ENCODE results near the gene ZNF326.
"Not testable (repeated sequence)": the region's sequence is repeated elsewhere in the genome, so short reads cannot be mapped to it uniquely, and the experiment has no call there.

The ZNF326 gene

GRCh38 chr1:89993541-89993940 lies 1.4 kb upstream of the ZNF326 start:
- TF ChIP-seq, protein P1, sequence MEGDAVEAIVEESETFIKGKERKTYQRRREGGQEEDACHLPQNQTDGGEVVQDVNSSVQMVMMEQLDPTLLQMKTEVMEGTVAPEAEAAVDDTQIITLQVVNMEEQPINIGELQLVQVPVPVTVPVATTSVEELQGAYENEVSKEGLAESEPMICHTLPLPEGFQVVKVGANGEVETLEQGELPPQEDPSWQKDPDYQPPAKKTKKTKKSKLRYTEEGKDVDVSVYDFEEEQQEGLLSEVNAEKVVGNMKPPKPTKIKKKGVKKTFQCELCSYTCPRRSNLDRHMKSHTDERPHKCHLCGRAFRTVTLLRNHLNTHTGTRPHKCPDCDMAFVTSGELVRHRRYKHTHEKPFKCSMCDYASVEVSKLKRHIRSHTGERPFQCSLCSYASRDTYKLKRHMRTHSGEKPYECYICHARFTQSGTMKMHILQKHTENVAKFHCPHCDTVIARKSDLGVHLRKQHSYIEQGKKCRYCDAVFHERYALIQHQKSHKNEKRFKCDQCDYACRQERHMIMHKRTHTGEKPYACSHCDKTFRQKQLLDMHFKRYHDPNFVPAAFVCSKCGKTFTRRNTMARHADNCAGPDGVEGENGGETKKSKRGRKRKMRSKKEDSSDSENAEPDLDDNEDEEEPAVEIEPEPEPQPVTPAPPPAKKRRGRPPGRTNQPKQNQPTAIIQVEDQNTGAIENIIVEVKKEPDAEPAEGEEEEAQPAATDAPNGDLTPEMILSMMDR (IDR thresholded peaks at IDR 0.05; ENCODE audit: low read depth, low read length) = no peak
- H3K4me3 ChIP-seq (ENCODE audit: low read depth, low read length) = no peak overlapping the region

GRCh38 chr1:89994231-89994804 lies 592 bp upstream of the ZNF326 start:
- TF ChIP-seq, protein P1 (IDR thresholded peaks at IDR 0.05; ENCODE audit: low read depth, low read length) = no peak
- H3K4me3 ChIP-seq (ENCODE audit: low read depth, low read length) = peak overlapping the region; percentile 65

GRCh38 chr1:89995598-89996449 lies 914 bp downstream of the ZNF326 start:
- TF ChIP-seq, protein P1 (IDR thresholded peaks at IDR 0.05; ENCODE audit: low read depth, low read length) = no peak
- H3K4me3 ChIP-seq (ENCODE audit: low read depth, low read length) = peak overlapping the region; percentile 65

DNA sequence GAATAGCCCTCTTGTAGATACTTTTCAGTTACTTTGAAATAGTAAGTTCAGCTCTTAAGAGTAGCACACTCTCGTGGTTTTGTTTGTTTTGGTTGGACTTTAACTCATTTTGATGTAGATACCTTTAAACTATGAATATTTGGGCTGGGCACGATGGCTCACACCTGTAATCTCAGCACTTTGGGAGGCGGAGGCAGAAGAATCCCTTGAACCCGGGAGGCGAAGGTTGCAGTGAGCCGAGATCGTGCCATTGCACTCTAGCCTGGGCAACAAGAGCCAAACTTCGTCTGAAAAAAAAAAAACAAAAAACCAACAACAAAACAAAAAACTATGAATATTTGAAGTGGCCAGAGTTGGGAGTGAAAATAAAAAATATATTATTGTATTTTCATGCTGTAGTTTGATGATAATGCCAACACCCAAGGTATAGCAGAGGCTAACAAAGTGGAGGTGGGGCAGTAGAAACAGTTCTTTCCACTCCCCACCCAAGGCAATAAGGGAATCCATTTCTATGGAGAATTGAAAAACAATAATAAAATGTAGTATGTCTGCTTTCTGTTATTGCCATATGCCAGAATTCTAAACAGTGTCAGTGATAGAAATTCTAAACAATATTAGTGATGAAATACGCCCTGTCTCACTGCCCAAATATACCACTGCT lies 1.7 kb downstream of the ZNF326 start:
- TF ChIP-seq, protein P1 (IDR thresholded peaks at IDR 0.05; ENCODE audit: low read depth, low read length) = no peak
- peak overlapping the region; percentile 65 for H3K4me3 ChIP-seq (ENCODE audit: low read depth, low read length)

- not testable (repeated sequence) for H3K4me3 ChIP-seq (ENCODE audit: low read depth, low read length)
These were observed 2.2 kb downstream of the ZNF326 start for GRCh38 chr1:89997152-89997551.

GRCh38 chr1:89998306-89998705 lies 3.4 kb downstream of the ZNF326 start:
- TF ChIP-seq, protein P1 (IDR thresholded peaks at IDR 0.05; ENCODE audit: low read depth, low read length) = no peak
- no peak overlapping the region for H3K4me3 ChIP-seq (ENCODE audit: low read depth, low read length)

DNA sequence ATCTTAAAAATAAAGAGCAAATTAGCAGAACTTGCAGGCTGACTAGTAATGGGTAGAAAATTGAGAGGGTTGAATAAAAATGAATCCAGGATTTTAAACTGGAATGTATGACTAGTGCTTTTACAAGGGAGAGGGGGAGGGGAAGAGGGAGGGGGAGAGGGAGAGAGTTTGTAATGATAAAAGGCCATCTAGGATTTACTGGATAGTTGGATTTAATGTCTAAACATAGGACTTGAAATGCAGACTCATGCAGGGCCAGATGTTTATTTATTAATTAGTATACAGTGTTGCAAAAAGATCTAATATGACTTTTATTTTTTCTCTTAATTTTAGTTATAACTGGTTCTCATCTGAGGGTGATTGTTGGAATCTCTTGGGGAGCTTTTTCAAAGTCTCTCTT lies 4.3 kb downstream of the ZNF326 start:
- no peak overlapping the region for H3K4me3 ChIP-seq (ENCODE audit: low read depth, low read length)
- TF ChIP-seq, protein P1 (IDR thresholded peaks at IDR 0.05; ENCODE audit: low read depth, low read length) = no peak

All from WI38 (cell line).